ENCODE results near the gene HDGFL2.

The HDGFL2 gene

DNA sequence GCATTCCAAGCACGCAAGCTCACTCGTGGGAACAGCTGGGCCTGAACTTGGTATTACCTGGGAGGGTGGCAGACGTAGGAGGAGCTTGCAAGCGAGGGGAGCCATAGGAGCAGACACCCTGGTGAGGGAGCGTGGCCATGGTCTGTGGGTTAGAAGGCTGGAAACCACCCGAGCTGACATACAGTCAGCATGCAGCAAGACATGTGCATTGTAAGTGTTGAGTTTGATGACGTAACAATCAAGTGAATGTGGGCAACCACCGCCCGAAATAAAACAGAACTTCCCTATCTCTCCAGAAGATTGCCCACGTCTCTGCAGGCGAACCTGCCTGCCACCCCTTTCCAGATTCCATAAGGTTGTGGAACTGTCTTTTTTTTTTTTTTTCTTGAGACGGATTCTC lies 41.3 kb upstream of the HDGFL2 start:
- DNase-seq (ENCODE audit: low read depth): no peak
- no peak overlapping the region for H3K4me3 ChIP-seq (replicated peaks; ENCODE audit: low read depth, low read length)
- TF ChIP-seq, protein P1, sequence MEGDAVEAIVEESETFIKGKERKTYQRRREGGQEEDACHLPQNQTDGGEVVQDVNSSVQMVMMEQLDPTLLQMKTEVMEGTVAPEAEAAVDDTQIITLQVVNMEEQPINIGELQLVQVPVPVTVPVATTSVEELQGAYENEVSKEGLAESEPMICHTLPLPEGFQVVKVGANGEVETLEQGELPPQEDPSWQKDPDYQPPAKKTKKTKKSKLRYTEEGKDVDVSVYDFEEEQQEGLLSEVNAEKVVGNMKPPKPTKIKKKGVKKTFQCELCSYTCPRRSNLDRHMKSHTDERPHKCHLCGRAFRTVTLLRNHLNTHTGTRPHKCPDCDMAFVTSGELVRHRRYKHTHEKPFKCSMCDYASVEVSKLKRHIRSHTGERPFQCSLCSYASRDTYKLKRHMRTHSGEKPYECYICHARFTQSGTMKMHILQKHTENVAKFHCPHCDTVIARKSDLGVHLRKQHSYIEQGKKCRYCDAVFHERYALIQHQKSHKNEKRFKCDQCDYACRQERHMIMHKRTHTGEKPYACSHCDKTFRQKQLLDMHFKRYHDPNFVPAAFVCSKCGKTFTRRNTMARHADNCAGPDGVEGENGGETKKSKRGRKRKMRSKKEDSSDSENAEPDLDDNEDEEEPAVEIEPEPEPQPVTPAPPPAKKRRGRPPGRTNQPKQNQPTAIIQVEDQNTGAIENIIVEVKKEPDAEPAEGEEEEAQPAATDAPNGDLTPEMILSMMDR (IDR thresholded peaks at IDR 0.05; ENCODE audit: low read length, missing control alignments): no peak

DNA sequence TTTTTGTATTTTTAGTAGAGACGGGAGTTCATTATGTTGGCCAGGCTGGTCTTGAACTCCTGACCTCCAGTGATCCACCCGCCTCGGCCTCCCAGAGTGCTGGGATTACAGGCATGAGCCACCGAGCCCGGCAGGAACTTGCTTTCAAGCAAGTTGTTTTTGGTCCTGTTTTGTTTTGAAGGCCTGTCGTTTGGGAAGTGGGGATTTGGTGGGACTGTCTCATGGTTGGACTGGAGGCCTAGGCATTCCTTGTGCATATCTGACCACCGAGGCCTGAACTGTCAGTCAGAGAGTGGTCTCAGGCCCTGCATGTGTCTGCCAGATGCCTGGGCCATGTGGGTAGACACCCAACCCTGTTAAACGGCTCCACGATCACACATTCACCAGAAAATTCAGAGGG lies 40.8 kb upstream of the HDGFL2 start:
- no peak for DNase-seq (ENCODE audit: low read depth)
- no peak overlapping the region for H3K4me3 ChIP-seq (replicated peaks; ENCODE audit: low read depth, low read length)
- TF ChIP-seq, protein P1 (IDR thresholded peaks at IDR 0.05; ENCODE audit: low read length, missing control alignments): no peak

DNA sequence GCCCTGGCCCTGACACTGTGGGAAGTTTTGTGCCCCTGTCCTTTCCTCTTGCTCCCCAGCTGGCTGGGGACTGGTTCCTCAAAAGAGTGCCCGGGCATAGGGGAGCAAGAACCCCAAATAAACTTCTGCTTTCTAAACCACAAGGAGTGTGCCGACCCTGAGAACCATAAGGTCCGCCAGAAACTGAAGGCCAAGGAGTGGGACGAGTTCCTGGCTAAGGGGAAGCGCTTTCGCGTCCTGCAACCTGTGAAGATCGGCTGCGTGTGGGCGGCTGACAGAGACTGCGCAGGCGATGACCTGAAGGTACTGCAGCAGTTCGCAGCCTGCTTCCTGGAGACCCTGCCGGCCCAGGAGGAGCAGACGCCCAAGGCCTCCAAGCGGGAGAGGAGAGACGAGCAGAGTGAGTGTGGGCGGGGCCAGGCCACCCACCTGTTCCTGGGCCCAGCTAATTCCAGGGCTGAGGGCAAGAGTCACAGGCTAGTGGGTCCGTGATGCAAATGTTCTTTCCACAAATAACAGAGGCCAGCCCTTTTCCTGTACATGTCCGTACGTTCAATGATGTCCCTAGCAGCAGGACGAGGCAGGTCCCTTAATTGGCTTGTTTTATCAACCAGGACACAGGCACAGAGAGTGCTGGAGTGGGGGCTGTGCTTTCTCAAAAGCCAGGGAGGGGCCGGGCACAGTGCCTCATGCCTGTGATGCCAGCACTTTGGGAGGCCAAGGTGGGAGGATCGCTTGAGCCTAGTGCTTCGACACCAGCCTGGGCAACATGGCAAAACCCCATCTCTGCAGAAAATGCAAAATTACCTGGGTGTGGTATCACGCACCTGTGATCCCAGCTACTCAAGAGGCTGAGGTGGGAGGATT lies 40.1 kb upstream of the HDGFL2 start:
- no peak overlapping the region for H3K4me3 ChIP-seq (replicated peaks; ENCODE audit: low read depth, low read length)
- TF ChIP-seq, protein P1 (IDR thresholded peaks at IDR 0.05; ENCODE audit: low read length, missing control alignments): no peak
- DNase-seq (ENCODE audit: low read depth): no peak

DNA sequence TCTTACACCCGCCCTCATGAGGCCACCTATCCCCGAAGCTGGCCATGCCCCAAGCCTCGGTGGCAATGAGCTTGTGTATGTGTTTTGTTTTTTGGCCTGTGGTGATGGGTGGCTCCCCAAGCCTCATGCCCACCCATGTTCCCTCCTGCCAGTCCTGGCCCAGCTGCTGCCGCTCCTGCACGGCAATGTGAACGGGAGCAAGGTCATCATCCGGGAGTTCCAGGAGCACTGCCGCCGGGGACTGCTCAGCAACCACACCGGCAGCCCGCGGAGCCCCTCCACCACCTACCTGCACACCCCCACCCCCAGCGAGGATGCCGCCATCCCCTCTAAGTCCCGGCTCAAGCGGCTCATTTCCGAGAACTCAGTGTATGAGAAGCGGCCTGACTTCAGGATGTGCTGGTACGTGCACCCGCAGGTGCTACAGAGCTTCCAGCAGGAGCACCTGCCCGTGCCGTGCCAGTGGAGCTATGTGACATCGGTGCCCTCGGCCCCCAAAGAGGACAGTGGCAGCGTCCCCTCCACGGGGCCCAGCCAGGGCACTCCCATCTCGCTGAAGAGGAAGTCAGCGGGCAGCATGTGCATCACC lies 39.1 kb upstream of the HDGFL2 start:
- H3K4me3 ChIP-seq (replicated peaks; ENCODE audit: low read depth, low read length): no peak overlapping the region
- TF ChIP-seq, protein P1 (IDR thresholded peaks at IDR 0.05; ENCODE audit: low read length, missing control alignments): no peak
- DNase-seq (ENCODE audit: low read depth): no peak

DNA sequence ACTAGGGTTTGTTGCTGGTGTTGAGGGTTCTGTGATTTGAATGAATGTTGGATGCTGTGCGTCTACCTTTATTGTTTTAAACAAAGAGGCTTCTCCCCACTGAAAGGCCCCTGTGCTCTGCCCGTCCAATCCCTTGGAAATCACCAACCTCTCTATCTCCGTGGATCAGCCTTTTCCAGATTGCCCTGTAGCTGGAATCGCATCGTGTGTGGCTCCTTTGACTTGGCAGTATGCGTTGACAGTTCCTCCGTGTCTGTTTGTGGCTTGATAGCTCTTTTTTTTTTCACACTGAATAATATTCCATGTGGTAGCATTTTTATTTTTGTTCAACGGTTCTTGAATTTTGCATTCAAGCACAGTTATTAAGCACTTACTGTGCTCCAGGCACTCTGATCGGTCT lies 37.7 kb upstream of the HDGFL2 start:
- TF ChIP-seq, protein P1 (IDR thresholded peaks at IDR 0.05; ENCODE audit: low read length, missing control alignments): no peak
- no peak overlapping the region for H3K4me3 ChIP-seq (replicated peaks; ENCODE audit: low read depth, low read length)
- no peak for DNase-seq (ENCODE audit: low read depth)

DNA sequence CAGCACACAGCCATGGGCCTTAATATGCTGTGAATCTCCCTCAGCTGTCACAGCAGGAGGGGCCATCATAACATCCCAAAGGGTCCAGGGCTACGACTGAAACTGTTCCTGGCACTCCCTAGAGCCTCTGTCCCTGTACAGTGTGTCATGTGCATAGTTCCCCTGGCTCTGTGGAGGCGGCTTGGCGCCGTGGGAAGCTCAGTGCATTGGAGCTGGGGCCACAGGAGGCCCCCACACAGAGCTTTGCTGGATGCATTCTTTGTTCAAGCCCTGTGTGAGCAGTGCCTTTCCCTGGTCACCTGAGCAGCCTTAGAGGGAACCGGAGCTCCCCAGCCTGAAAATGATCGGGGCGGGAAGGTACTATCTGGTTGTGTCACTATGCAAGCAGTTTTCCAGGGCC lies 35.9 kb upstream of the HDGFL2 start:
- TF ChIP-seq, protein P1 (IDR thresholded peaks at IDR 0.05; ENCODE audit: low read length, missing control alignments): no peak
- DNase-seq (ENCODE audit: low read depth): no peak
- no peak overlapping the region for H3K4me3 ChIP-seq (replicated peaks; ENCODE audit: low read depth, low read length)

Measured in fibroblast of pulmonary artery (primary cell).